HCT116 (cell line): ENCODE results near the gene CEP120. TPM values are rescaled to one million over a fixed set of nuclear protein-coding genes. Genes with fewer than 3 reads are reported as not detected.

Experiments
- ATAC-seq: fragments of 200-7000 bp; cut with Tn5 transposase; 2 replicates; pipeline ENCODE4 v1.9.1; 2020; ENCODE audit warnings: mild to moderate bottlenecking, moderate library complexity
- BruUV-seq: library from RNA; stranded (reverse); fragments of 400-500 nt; replicated peaks from 2 replicates; lab custom pipeline; 2021; lab: Mats Ljungman, UMichigan
- CTCF ChIA-PET: fragments of 300-600 bp; sonication (Branson Sonifier 250); formaldehyde crosslinking; loops from one replicate; lab custom pipeline; 2021; ENCODE audit warnings: antibody characterized with exemption; lab: Charles Lee
- POLR2A ChIA-PET: fragments of 300-600, 350-600 bp; sonication (Branson Sonifier 250); formaldehyde crosslinking; loops from one replicate; lab custom pipeline; 2021; ENCODE audit warnings: antibody characterized with exemption; lab: Charles Lee
- RAD21 ChIA-PET, 2 experiments: fragments of 300-600 bp; sonication (Branson Sonifier 250); formaldehyde crosslinking; loops; one replicate each; lab custom pipeline; 2023; ENCODE audit warnings: low total read pairs in 2 of 2; ENCODE audit not compliant: uncharacterized antibody in 2 of 2, unreplicated experiment in 2 of 2, low non-redundant PET in 1 of 2; lab: Charles Lee
- DNase-seq: peaks from one replicate; pipeline ENCODE4 v3.0.0-alpha.2; 2010; ENCODE audit warnings: low read depth, low spot score
- H2AFZ ChIP-seq: fragments of 200-600 bp; shearing (Covaris generic), sonication (generic); 2 replicates; pipeline ENCODE4 v1.6.1; 2017; ENCODE audit warnings: low read depth, mixed run types, mixed read lengths, antibody characterized with exemption, low read length; ENCODE audit not compliant: poor library complexity, severe bottlenecking
- H3K27ac ChIP-seq: 2 replicates; pipeline ENCODE4 v1.5.1; 2012; ENCODE audit warnings: low read depth, low read length
- H3K27me3 ChIP-seq: fragments of 200-600 bp; sonication (generic); 2 replicates; pipeline ENCODE4 v1.6.1; 2016; ENCODE audit warnings: mixed run types, low read length, mixed read lengths; ENCODE audit not compliant: insufficient read depth
- H3K36me3 ChIP-seq, 2 experiments: fragments of 200-500 bp in 1 of 2; fragments of 200-600 bp in 1 of 2; sonication (Bioruptor generic) in 1 of 2; sonication (generic) in 1 of 2; 2 replicates each; pipeline versions ENCODE4 v1.5.1 to v1.6.1; 2014 to 2016; ENCODE audit warnings: low read length in 2 of 2, inconsistent platforms in 1 of 2, mixed read lengths in 1 of 2, mixed run types in 1 of 2; ENCODE audit not compliant: insufficient read depth in 2 of 2, control insufficient read depth in 1 of 2
- H3K4me1 ChIP-seq, 2 experiments: fragments of 200-600 bp in 1 of 2; sonication (generic) in 1 of 2; 2 replicates each; pipeline versions ENCODE4 v1.5.1 to v1.6.1; 2012 to 2017; ENCODE audit warnings: low read length in 2 of 2, inconsistent platforms in 1 of 2, mild to moderate bottlenecking in 1 of 2, mixed read lengths in 1 of 2, mixed run types in 1 of 2, moderate library complexity in 1 of 2; ENCODE audit not compliant: insufficient read depth in 2 of 2, control insufficient read depth in 1 of 2
- H3K4me2 ChIP-seq: fragments of 200-600 bp; sonication (generic); 2 replicates; pipeline ENCODE4 v1.6.1; 2017; ENCODE audit warnings: mixed run types, low read length, mixed read lengths
- H3K4me3 ChIP-seq, 2 experiments: fragments of 200-600 bp in 1 of 2; sonication (generic) in 1 of 2; replicated peaks in 1 of 2; 2 replicates each; pipeline ENCODE4 v1.5.1; 2011 to 2016; ENCODE audit warnings: low read length in 2 of 2, control low read depth in 1 of 2, low read depth in 1 of 2, mild to moderate bottlenecking in 1 of 2, mixed read lengths in 1 of 2, mixed run types in 1 of 2
- H3K79me2 ChIP-seq: fragments of 200-600 bp; sonication (generic); 2 replicates; pipeline ENCODE4 v1.6.1; 2017; ENCODE audit warnings: mild to moderate bottlenecking, mixed run types, low read length, moderate library complexity, mixed read lengths; ENCODE audit not compliant: insufficient read depth
- H3K9ac ChIP-seq: fragments of 200-600 bp; sonication (generic); 2 replicates; pipeline ENCODE4 v1.6.1; 2016; ENCODE audit warnings: low read length, mixed read lengths
- H3K9me2 ChIP-seq: fragments of 200-600 bp; sonication (generic), shearing (Covaris generic); 2 replicates; pipeline ENCODE4 v1.6.1; 2017; ENCODE audit warnings: mixed run types, mild to moderate bottlenecking, moderate library complexity; ENCODE audit not compliant: insufficient read depth
- H3K9me3 ChIP-seq, 2 experiments: fragments of 200-500 bp in 1 of 2; fragments of 200-600 bp in 1 of 2; sonication (Bioruptor generic) in 1 of 2; sonication (generic) in 1 of 2; 2 replicates each; pipeline ENCODE4 v1.6.1; 2014 to 2017; ENCODE audit warnings: low read length in 2 of 2, mixed read lengths in 2 of 2, inconsistent platforms in 1 of 2, low read depth in 1 of 2, mild to moderate bottlenecking in 1 of 2, mixed run types in 1 of 2, moderate library complexity in 1 of 2; ENCODE audit not compliant: control insufficient read depth in 1 of 2, insufficient read depth in 1 of 2
- H4K20me1 ChIP-seq: fragments of 200-600 bp; sonication (generic), shearing (Covaris generic); 2 replicates; pipeline ENCODE4 v1.6.1; 2017; ENCODE audit warnings: mixed run types, mild to moderate bottlenecking, moderate library complexity; ENCODE audit not compliant: insufficient read depth
- CBX3 ChIP-seq: IDR thresholded peaks from 2 replicates; pipeline ENCODE4 v1.6.1; 2012; ENCODE audit warnings: low read depth
- CEBPB ChIP-seq: IDR thresholded peaks from 2 replicates; pipeline ENCODE4 v1.6.1; 2012; ENCODE audit warnings: low read depth
- CTCF ChIP-seq, 3 experiments: fragments of 200-600 bp in 1 of 3; sonication (generic) in 1 of 3; IDR thresholded peaks in 2 of 3; conservative IDR thresholded peaks in 1 of 3; 2 replicates each; pipeline ENCODE4 v1.5.1; 2012 to 2017; ENCODE audit warnings: low read depth in 2 of 3, low read length in 2 of 3, antibody characterized with exemption in 1 of 3, borderline replicate concordance in 1 of 3, control low read depth in 1 of 3, mild to moderate bottlenecking in 1 of 3, mixed read lengths in 1 of 3, mixed run types in 1 of 3, moderate library complexity in 1 of 3; ENCODE audit not compliant: insufficient read depth in 1 of 3
- EGR1 ChIP-seq: IDR thresholded peaks from 2 replicates; pipeline ENCODE4 v1.6.1; 2012; ENCODE audit warnings: low read depth
- ELF1 ChIP-seq: IDR thresholded peaks from 2 replicates; pipeline ENCODE4 v1.6.1; 2012; ENCODE audit warnings: low read depth, borderline replicate concordance
- EZH2 ChIP-seq: fragments of 200-600 bp; sonication (generic); IDR thresholded peaks from 2 replicates; pipeline ENCODE4 v1.6.1; 2017; ENCODE audit warnings: antibody characterized with exemption, mixed run types
- EZH2phosphoT487 ChIP-seq: fragments of 200-600 bp; IDR thresholded peaks from 2 replicates; pipeline ENCODE4 v1.6.1; 2018; ENCODE audit warnings: antibody characterized with exemption, borderline replicate concordance
- FOSL1 ChIP-seq: IDR thresholded peaks from 2 replicates; pipeline ENCODE4 v1.6.1; 2012; ENCODE audit warnings: low read depth
- JUND ChIP-seq: IDR thresholded peaks from 2 replicates; pipeline ENCODE4 v1.6.1; 2012
- MAX ChIP-seq: IDR thresholded peaks from 2 replicates; pipeline ENCODE4 v1.6.1; 2012
- POLR2A ChIP-seq: IDR thresholded peaks from 2 replicates; pipeline ENCODE4 v1.7.0; 2011; ENCODE audit warnings: borderline replicate concordance; ENCODE audit not compliant: insufficient read depth, insufficient read length; ENCODE audit errors: extremely low read depth
- POLR2AphosphoS5 ChIP-seq: IDR thresholded peaks from 2 replicates; pipeline ENCODE4 v1.6.1; 2011; ENCODE audit warnings: mild to moderate bottlenecking, low read depth, low read length, moderate library complexity
- RAD21 ChIP-seq: IDR thresholded peaks from 2 replicates; pipeline ENCODE4 v1.6.1; 2012; ENCODE audit warnings: low read depth, mild to moderate bottlenecking
- REST ChIP-seq: IDR thresholded peaks from 2 replicates; pipeline ENCODE4 v1.6.1; 2012; ENCODE audit warnings: low read depth
- SP1 ChIP-seq: IDR thresholded peaks from 2 replicates; pipeline ENCODE4 v1.6.1; 2012; ENCODE audit warnings: low read depth
- SRF ChIP-seq: IDR thresholded peaks from 2 replicates; pipeline ENCODE4 v1.6.1; 2012; ENCODE audit warnings: low read depth
- TCF7L2 ChIP-seq: IDR thresholded peaks from 2 replicates; pipeline ENCODE4 v1.7.0; 2011; ENCODE audit warnings: borderline replicate concordance, inconsistent platforms; ENCODE audit not compliant: insufficient read depth, insufficient read length; ENCODE audit errors: extremely low read depth
- YY1 ChIP-seq: IDR thresholded peaks from 2 replicates; pipeline ENCODE4 v1.6.1; 2011; ENCODE audit warnings: low read length, low read depth, moderate library complexity, mild to moderate bottlenecking; ENCODE audit not compliant: insufficient replicate concordance; ENCODE audit errors: extremely low read depth
- ZFX ChIP-seq: fragments of 450-650 bp; IDR thresholded peaks from 2 replicates; pipeline ENCODE4 v1.6.1; 2017
- ZNF274 ChIP-seq: fragments of 200-500 bp; sonication (Bioruptor generic); IDR thresholded peaks from 2 replicates; pipeline ENCODE4 v1.6.1; 2014; ENCODE audit warnings: mild to moderate bottlenecking, low read depth, low read length, inconsistent platforms
- intact Hi-C: fragments of 100-400 bp; cut with micrococcal nuclease; formaldehyde crosslinking; loops from 2 replicates; pipeline ENCODE4 v1.10.0; 2022
- total RNA-seq: library from RNA; stranded (reverse); gene quantifications from one replicate; pipeline ENCODE4 v1.2.1, GENCODE V29; 2021; ENCODE audit not compliant: unreplicated experiment

Gene CEP120
- total RNA-seq, 1 experiment from 2014 or later: 30.2 TPM

GRCh38 chr5:123429221-123429954 lies 6.2 kb upstream of the CEP120 start:
- CTCF ChIA-PET: no interaction called here
- H3K27ac ChIP-seq: no peak overlapping the region
- H3K4me3 ChIP-seq: no peak overlapping the region
- no peak overlapping the region for H2AFZ ChIP-seq
- BruUV-seq: no TSS peak
- DNase-seq (no peak), ATAC-seq (no peak)
- H3K4me2 ChIP-seq: no peak overlapping the region
- no peaks in the 10 kb centered on the region for H3K27me3 ChIP-seq
- POLR2A ChIA-PET: no interaction called here
- no peaks in the 10 kb centered on the region for H3K9me2 ChIP-seq
- no peaks in the 10 kb centered on the region for H3K9me3 ChIP-seq
- RAD21 ChIA-PET: no interaction called here
- TF ChIP-seq POLR2AphosphoS5 (no peak), CEBPB (no peak), ZFX (no peak), ZNF274 (no peak), CBX3 (no peak), EGR1 (no peak), JUND (no peak), SP1 (no peak), SRF (no peak), ELF1 (no peak), FOSL1 (no peak), TCF7L2 (no peak), EZH2phosphoT487 (no peak), YY1 (no peak), EZH2 (no peak), REST (no peak), MAX (no peak), RAD21 (no peak), POLR2A (no peak), CTCF (IDR thresholded peaks at IDR 0.05 in 2 of 3, conservative IDR thresholded peaks at IDR 0.05 in 1 of 3; ENCODE audit: borderline replicate concordance in 1 of 3, insufficient read depth in 1 of 3, low read depth in 2 of 3, low read length in 2 of 3) (no peak)
- no peak overlapping the region for H3K9ac ChIP-seq
- H4K20me1 ChIP-seq: no peaks in the 10 kb centered on the region
- H3K4me1 ChIP-seq: no peaks in the 10 kb centered on the region
- H3K79me2 ChIP-seq: no peaks in the 10 kb centered on the region
- no peaks in the 10 kb centered on the region for H3K36me3 ChIP-seq
- intact Hi-C loops: no loop called here
